ENCODE data around the gene PPP2R2D. TPM values are rescaled to one million over a fixed set of nuclear protein-coding genes. Genes with fewer than 3 reads are reported as not detected.

Gene PPP2R2D
- total RNA-seq, 1 donor from 2014 or later, result 28.3 TPM

DNA sequence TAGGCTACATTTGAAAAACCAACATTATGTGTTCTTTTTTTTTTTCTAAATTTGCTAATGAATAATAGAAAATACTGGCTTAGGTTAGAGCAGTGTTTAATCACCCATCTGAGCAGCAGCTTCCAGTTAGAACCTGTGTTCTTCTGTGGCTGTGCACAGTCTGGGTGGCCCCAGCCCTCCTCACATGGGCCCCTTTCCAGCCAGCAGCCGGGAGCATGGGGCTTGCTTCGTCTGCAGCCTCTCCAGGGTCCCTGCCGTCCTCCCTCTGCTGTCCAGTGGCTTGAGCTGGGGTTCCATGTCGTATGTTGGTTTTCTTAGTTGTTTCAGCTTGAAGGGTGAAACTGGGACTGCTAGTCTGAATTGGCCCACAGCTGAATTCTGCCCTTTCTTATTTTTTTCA, 43.6 kb downstream of the PPP2R2D start:
- H3K36me3 ChIP-seq, result peaks cover 69% of the 10 kb centered on the region

DNA sequence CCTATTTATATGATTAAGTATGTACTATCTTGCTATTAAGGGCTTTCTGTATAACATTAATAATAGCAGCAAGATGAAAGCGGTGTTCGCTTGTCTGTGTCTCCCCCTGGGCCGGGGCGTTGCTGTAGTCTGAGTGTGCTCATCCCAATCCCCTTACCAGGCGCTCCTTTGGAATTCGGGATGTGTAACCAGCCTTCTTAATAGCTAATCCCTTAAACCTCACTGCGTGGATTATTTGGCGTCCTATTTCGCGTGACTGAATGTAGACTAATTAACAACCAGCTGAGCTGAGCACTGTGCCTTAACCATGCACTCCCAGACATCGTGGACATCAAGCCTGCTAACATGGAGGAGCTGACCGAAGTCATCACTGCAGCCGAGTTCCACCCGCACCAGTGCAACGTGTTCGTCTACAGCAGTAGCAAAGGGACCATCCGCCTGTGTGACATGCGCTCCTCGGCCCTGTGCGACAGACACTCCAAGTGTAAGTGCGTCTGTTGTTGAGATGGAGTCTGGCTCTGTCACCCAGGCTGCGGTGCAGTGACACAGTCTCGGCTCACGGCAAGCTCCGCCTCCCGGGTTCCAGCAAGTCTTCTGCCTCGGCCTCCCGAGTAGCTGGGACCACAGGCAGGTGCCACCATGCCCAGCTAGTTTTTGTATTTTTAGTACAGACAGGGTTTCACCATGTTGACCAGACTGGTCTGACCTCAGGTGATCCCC, 44.3 kb downstream of the PPP2R2D start:
- H3K27me3 ChIP-seq, result no peaks in the 10 kb centered on the region
- peak; percentile 58 for DNase-seq
- intact Hi-C loops (cut with DNase I), result no loop called here
- no peak overlapping the region for H3K4me3 ChIP-seq
- H3K9me3 ChIP-seq, result no peaks in the 10 kb centered on the region
- ATAC-seq, result no peak
- H3K27ac ChIP-seq, result no peak overlapping the region
- no peaks in the 10 kb centered on the region for H3K4me1 ChIP-seq
- peaks cover 70% of the 10 kb centered on the region for H3K36me3 ChIP-seq
- TF ChIP-seq, protein P1, sequence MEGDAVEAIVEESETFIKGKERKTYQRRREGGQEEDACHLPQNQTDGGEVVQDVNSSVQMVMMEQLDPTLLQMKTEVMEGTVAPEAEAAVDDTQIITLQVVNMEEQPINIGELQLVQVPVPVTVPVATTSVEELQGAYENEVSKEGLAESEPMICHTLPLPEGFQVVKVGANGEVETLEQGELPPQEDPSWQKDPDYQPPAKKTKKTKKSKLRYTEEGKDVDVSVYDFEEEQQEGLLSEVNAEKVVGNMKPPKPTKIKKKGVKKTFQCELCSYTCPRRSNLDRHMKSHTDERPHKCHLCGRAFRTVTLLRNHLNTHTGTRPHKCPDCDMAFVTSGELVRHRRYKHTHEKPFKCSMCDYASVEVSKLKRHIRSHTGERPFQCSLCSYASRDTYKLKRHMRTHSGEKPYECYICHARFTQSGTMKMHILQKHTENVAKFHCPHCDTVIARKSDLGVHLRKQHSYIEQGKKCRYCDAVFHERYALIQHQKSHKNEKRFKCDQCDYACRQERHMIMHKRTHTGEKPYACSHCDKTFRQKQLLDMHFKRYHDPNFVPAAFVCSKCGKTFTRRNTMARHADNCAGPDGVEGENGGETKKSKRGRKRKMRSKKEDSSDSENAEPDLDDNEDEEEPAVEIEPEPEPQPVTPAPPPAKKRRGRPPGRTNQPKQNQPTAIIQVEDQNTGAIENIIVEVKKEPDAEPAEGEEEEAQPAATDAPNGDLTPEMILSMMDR (IDR thresholded peaks at IDR 0.05), result no peak

More for the DNA sequence above, 43.6 kb downstream of the PPP2R2D start:
- Histone ChIP-seq H3K9me3 (no peaks in the 10 kb centered on the region), H3K27me3 (no peaks in the 10 kb centered on the region), H3K4me3 (no peak overlapping the region), H3K4me1 (no peaks in the 10 kb centered on the region), H3K27ac (no peak overlapping the region)
- DNase-seq (peak; percentile 21), ATAC-seq (no peak)
- TF ChIP-seq, protein P1 (IDR thresholded peaks at IDR 0.05), result no peak
- intact Hi-C loops (cut with DNase I), result no loop called here

DNA sequence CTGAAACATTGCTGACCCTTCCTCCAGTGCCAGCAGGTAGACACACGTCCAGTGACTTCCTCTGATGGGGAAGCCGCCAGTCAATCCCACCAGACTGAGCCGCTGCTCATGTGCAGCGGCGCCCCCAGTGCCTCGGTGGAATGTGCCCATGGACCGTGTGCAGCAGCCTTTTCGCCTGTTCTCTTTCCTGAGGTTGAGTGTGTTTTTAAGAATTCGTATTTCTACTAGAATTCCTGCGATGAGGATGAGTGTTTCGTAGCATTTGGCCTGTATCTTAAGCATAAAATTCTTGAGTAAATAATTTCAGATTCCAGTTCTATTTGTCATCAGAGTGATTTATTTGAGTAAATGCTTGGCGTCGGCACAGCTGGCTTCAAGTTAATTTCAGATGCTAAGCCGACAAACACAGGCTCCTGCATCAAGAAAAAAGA, 45.5 kb downstream of the PPP2R2D start:
- no peak for ATAC-seq
- H3K27me3 ChIP-seq, result no peaks in the 10 kb centered on the region
- H3K9me3 ChIP-seq, result no peaks in the 10 kb centered on the region
- intact Hi-C loops (cut with DNase I), result no loop called here
- DNase-seq, result peak; percentile 47
- H3K36me3 ChIP-seq, result peaks cover 70% of the 10 kb centered on the region
- TF ChIP-seq, protein P1 (IDR thresholded peaks at IDR 0.05), result no peak
- no peak overlapping the region for H3K4me3 ChIP-seq
- H3K4me1 ChIP-seq, result no peaks in the 10 kb centered on the region
- no peak overlapping the region for H3K27ac ChIP-seq

DNA sequence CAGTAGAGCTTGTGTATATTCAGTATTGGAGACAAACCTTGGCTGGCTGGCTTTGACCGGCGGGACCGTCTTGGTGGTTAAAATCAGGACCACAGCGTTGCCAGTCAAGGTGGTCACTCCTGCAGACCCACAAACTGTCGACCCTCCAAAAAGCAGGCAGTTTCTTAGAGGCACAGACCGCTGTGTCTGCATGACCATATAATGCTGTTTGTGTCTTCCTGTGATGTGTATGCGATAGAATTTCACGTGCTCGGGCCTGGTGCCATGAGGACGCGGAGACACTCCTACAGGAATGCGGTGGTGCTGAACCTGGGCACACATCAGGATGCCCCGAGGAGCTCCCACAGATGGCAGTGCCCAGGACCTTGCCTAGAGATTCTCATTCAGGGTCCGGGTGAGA, 46.1 kb downstream of the PPP2R2D start:
- Histone ChIP-seq H3K4me1 (no peaks in the 10 kb centered on the region), H3K9me3 (no peaks in the 10 kb centered on the region), H3K36me3 (peaks cover 69% of the 10 kb centered on the region), H3K4me3 (no peak overlapping the region), H3K27ac (no peak overlapping the region), H3K27me3 (no peaks in the 10 kb centered on the region)
- TF ChIP-seq, protein P1 (IDR thresholded peaks at IDR 0.05), result no peak
- intact Hi-C loops (cut with DNase I), result no loop called here
- ATAC-seq (no peak), DNase-seq (peak; percentile 42)

DNA sequence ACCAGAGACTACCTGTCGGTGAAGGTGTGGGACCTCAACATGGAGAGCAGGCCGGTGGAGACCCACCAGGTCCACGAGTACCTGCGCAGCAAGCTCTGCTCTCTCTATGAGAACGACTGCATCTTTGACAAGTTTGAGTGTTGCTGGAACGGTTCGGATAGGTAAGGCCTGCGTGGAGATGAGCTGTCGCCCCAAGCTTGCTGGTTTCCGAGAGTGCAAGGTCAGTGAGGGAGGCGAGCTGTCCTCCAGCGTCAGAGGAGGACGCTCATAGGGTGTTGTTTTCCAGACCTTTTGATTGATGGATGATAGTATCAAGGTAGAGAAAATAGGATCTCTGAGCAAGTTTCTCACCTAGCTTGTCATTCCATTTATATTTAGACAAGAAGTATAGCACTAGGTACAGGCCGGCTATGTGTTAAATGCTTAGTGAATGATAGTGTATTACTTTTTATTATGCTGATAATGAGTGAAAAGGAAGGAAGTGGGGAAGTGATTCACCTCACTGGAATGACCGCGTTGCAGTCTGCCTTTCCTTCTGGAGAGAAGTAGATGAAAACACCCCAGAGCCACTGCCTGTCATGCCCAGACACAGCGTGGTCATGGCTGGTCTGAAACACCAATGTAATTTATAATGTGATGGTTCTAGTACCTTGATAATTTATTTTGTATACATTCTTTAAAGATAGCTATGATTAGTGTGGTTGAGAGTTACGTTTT, 47.0 kb downstream of the PPP2R2D start:
- TF ChIP-seq, protein P1 (IDR thresholded peaks at IDR 0.05), result no peak
- H3K4me3 ChIP-seq, result no peak overlapping the region
- no peaks in the 10 kb centered on the region for H3K9me3 ChIP-seq
- DNase-seq (peak; percentile 15), ATAC-seq (no peak)
- no peaks in the 10 kb centered on the region for H3K27me3 ChIP-seq
- H3K36me3 ChIP-seq, result peaks cover 68% of the 10 kb centered on the region
- intact Hi-C loops (cut with DNase I), result no loop called here
- H3K27ac ChIP-seq, result no peak overlapping the region
- H3K4me1 ChIP-seq, result no peaks in the 10 kb centered on the region

Measured in upper lobe of right lung (tissue), 1 donor.